ENCODE data around the gene KRT82.

DNA sequence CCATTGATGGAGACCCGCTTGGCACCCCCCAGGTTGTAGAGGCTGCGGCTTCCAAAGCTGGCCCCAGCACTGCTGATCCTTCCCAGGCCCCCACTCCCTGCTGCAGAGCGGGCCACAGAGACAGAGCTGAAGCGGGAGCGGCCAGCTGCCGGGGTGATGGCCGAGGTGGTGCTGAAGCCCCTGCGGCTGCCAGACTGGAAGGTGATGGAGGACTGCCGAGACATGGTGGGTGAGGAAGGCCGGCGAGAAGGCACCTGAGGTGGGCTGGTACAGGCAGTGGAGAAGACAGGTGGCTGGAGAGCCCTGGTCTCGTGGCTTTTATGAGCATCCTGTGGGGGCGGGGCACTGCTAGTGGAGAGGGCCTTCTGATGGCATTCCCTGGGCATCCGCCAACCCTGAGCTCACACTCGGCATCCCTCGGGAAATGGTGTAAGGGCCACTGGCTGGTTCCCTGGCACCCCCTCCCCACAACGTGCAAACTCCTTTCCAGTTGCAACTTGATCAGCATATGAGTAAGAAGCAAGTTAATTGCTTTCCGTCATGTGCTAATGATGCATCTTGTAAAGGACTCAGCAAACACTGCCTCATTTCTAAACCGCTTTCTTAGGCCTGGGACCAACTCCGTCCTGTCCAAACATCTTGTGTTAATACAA is 28.1 kb upstream of the KRT82 start, which contains the start of gene KRT75:
- no peak for TF ChIP-seq POLR2AphosphoS5 (IDR thresholded peaks at IDR 0.05)
- TF ChIP-seq, protein P1, sequence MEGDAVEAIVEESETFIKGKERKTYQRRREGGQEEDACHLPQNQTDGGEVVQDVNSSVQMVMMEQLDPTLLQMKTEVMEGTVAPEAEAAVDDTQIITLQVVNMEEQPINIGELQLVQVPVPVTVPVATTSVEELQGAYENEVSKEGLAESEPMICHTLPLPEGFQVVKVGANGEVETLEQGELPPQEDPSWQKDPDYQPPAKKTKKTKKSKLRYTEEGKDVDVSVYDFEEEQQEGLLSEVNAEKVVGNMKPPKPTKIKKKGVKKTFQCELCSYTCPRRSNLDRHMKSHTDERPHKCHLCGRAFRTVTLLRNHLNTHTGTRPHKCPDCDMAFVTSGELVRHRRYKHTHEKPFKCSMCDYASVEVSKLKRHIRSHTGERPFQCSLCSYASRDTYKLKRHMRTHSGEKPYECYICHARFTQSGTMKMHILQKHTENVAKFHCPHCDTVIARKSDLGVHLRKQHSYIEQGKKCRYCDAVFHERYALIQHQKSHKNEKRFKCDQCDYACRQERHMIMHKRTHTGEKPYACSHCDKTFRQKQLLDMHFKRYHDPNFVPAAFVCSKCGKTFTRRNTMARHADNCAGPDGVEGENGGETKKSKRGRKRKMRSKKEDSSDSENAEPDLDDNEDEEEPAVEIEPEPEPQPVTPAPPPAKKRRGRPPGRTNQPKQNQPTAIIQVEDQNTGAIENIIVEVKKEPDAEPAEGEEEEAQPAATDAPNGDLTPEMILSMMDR (IDR thresholded peaks at IDR 0.05), result no peak

All from prostate gland (tissue), 2 donors.